Spleen (tissue), 11 donors: ENCODE results near the gene ECM2. TPM values are rescaled to one million over a fixed set of nuclear protein-coding genes. Genes with fewer than 3 reads are reported as not detected.

Source experiments
- DNase-seq: peaks from one replicate; pipeline ENCODE4 v3.0.0-alpha.2; 2020
- H3K27ac ChIP-seq, 8 donors: fragments of 200-600 bp; sonication (generic) in 7 of 8; 1 replicate in 4 of 8; 2 replicates in 4 of 8; pipeline versions ENCODE4 v1.5.0 to v1.8.0; 2016 to 2021; ENCODE audit warnings: inconsistent platforms in 4 of 8, mild to moderate bottlenecking in 4 of 8, moderate library complexity in 1 of 8
- H3K27me3 ChIP-seq, 7 donors: fragments of 200-600 bp; sonication (generic) in 6 of 7; replicated peaks in 1 of 7; 1 replicate in 4 of 7; 2 replicates in 3 of 7; pipeline versions ENCODE4 v1.5.0 to v1.8.0; 2016 to 2021; ENCODE audit warnings: inconsistent platforms in 3 of 7, mild to moderate bottlenecking in 1 of 7
- H3K36me3 ChIP-seq, 6 donors: fragments of 200-600 bp; sonication (generic) in 5 of 6; 1 replicate in 4 of 6; 2 replicates in 2 of 6; pipeline versions ENCODE4 v1.5.0 to v1.8.0; 2016 to 2021; ENCODE audit warnings: inconsistent platforms in 2 of 6
- H3K4me1 ChIP-seq, 6 donors: fragments of 200-600 bp; sonication (generic) in 5 of 6; 1 replicate in 3 of 6; 2 replicates in 3 of 6; pipeline versions ENCODE4 v1.5.0 to v1.8.0; 2016 to 2021; ENCODE audit warnings: inconsistent platforms in 3 of 6
- H3K4me3 ChIP-seq, 8 donors: fragments of 200-600 bp; sonication (generic) in 7 of 8; 1 replicate in 4 of 8; 2 replicates in 4 of 8; pipeline versions ENCODE4 v1.5.0 to v1.8.0; 2016 to 2021; ENCODE audit warnings: inconsistent platforms in 4 of 8, mild to moderate bottlenecking in 4 of 8, moderate library complexity in 2 of 8
- H3K9me3 ChIP-seq, 8 donors: fragments of 200-600 bp; sonication (generic) in 7 of 8; 1 replicate in 4 of 8; 2 replicates in 4 of 8; pipeline versions ENCODE4 v1.5.0 to v1.8.0; 2016 to 2021; ENCODE audit warnings: inconsistent platforms in 4 of 8
- POLR2A ChIP-seq, 3 donors: fragments of 450-650 bp; IDR thresholded peaks; one replicate each; pipeline ENCODE4 v1.5.1; 2017; ENCODE audit warnings: antibody characterized with exemption in 3 of 3, mild to moderate bottlenecking in 1 of 3
- POLR2AphosphoS5 ChIP-seq, 3 donors: sonication (generic); formaldehyde crosslinking; IDR thresholded peaks; one replicate each; pipeline ENCODE4 v1.5.1; 2017; ENCODE audit warnings: antibody characterized with exemption in 3 of 3
- WGBS, 5 donors: extraction: QIAGEN DNeasy Blood & Tissue Kit in 3 of 5; methylation state at CpG; one replicate each; pipeline versions ENCODE4 v1.1.5 to v1.1.7; 2013 to 2018; 5-methylcytosine and 5-hydroxymethylcytosine counted together
- intact Hi-C: fragments of 100-400 bp; cut with DNase I; formaldehyde crosslinking; loops from one replicate; pipeline ENCODE4 v1.15.0; 2023; ENCODE audit warnings: low total_unique reads
- polyA plus RNA-seq, 3 donors: library from polyadenylated mRNA; stranded (reverse); fragments of 200-250 nt; gene quantifications; one replicate each; pipeline ENCODE4 v1.2.1, GENCODE V29; 2013
- total RNA-seq, 7 donors: library from RNA; depleted of rRNA in 3 of 7; stranded (reverse); fragments of >200 nt in 3 of 7; fragmentation: NEBNext Ultra II Directional in 4 of 7; extraction: Animal tissue kit (Norgen Biotek cat#: 25700) in 4 of 7; gene quantifications; one replicate each; pipeline versions ENCODE4 v1.1.0 to v1.2.1, GENCODE V29; 2016 to 2021
- TF ChIP-seq, protein P1 (sequence below), 11 experiments: fragments of 200-600 bp in 7 of 11; fragments of 450-650 bp in 4 of 11; sonication (generic) in 4 of 11; IDR thresholded peaks in 8 of 11; conservative IDR thresholded peaks in 3 of 11; 1 replicate in 7 of 11; 2 replicates in 4 of 11; pipeline versions ENCODE4 v1.4.0 to v1.8.0; 2016 to 2021; ENCODE audit warnings: antibody characterized with exemption in 11 of 11, inconsistent platforms in 4 of 11, mild to moderate bottlenecking in 1 of 11
- donor health status: healthy with polysubstance abuse.
- donor health status: DM: no; HTN: no; CAD: no; lungs with moderate emphysema.
- donor health status: DM: no; HTN: no; CAD: no.
- donor health status: Bipolar disorder and iron deficiency.
- donor health status: healthy.
- donor health status: DM: no; HTN: no; CAD: no.
- donor health status: DM: yes; HTN: yes; CAD: no.

Gene ECM2
- total and polyA plus RNA-seq, 10 donors: 0.22 to 1.7 (median 0.47) TPM; not detected in 2

DNA sequence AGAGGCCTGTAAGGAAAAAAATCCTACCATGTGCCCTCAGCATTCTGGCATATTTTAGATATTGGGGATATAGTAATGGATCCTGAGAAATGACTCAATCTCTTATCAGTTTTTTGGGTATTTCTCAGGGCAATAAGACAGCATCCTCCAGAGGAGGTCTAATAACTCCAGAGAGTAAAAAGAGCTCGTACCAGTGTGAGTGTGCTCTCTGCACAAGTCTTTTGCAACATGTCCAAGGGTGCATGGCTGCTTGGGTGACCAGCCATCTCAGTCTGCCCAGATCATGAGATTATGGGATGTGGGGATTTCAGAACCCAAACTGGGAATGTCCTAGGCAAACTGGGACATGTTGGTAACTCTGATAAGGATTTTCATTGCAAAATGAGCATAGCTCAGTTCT, 68.7 kb downstream of the ECM2 start:
- Histone ChIP-seq H3K36me3 (no peaks in the 10 kb centered on the region), H3K27me3 (no peaks in the 10 kb centered on the region), H3K4me3 (no peak overlapping the region), H3K4me1 (no peaks in the 10 kb centered on the region), H3K27ac (no peak overlapping the region), H3K9me3 (no peaks in the 10 kb centered on the region)
- 88 to 100% (median 94%) methylated on average over 1 of the region's 1 CpG for WGBS, 5 donors
- intact Hi-C loops: no loop called here
- no peak for DNase-seq
- no peak for TF ChIP-seq POLR2A (IDR thresholded peaks at IDR 0.05)
- no peak for TF ChIP-seq POLR2AphosphoS5 (IDR thresholded peaks at IDR 0.05)
- TF ChIP-seq, protein P1, sequence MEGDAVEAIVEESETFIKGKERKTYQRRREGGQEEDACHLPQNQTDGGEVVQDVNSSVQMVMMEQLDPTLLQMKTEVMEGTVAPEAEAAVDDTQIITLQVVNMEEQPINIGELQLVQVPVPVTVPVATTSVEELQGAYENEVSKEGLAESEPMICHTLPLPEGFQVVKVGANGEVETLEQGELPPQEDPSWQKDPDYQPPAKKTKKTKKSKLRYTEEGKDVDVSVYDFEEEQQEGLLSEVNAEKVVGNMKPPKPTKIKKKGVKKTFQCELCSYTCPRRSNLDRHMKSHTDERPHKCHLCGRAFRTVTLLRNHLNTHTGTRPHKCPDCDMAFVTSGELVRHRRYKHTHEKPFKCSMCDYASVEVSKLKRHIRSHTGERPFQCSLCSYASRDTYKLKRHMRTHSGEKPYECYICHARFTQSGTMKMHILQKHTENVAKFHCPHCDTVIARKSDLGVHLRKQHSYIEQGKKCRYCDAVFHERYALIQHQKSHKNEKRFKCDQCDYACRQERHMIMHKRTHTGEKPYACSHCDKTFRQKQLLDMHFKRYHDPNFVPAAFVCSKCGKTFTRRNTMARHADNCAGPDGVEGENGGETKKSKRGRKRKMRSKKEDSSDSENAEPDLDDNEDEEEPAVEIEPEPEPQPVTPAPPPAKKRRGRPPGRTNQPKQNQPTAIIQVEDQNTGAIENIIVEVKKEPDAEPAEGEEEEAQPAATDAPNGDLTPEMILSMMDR (IDR thresholded peaks at IDR 0.05 in 8 of 11, conservative IDR thresholded peaks at IDR 0.05 in 3 of 11): no peak

- WGBS, 5 donors: 82 to 93% (median 91%) methylated on average over 3 of the region's 3 CpGs
Observed at GRCh38 chr9:92463984-92464383, 71.8 kb downstream of the ECM2 start.

GRCh38 chr9:92463387-92463786, 72.4 kb downstream of the ECM2 start:
- intact Hi-C loops: no loop called here
- H3K27ac ChIP-seq: no peak overlapping the region
- H3K4me3 ChIP-seq: no peak overlapping the region
- no peaks in the 10 kb centered on the region for H3K9me3 ChIP-seq
- TF ChIP-seq, protein P1 (IDR thresholded peaks at IDR 0.05 in 8 of 11, conservative IDR thresholded peaks at IDR 0.05 in 3 of 11): no peak
- no peak for TF ChIP-seq POLR2A (IDR thresholded peaks at IDR 0.05)
- TF ChIP-seq POLR2AphosphoS5 (IDR thresholded peaks at IDR 0.05): no peak
- H3K4me1 ChIP-seq: no peaks in the 10 kb centered on the region
- no peaks in the 10 kb centered on the region for H3K27me3 ChIP-seq
- no peaks in the 10 kb centered on the region for H3K36me3 ChIP-seq
- DNase-seq: no peak

More at GRCh38 chr9:92463984-92464383, 71.8 kb downstream of the ECM2 start:
- H3K9me3 ChIP-seq: no peaks in the 10 kb centered on the region
- no peak overlapping the region for H3K27ac ChIP-seq
- H3K4me3 ChIP-seq: no peak overlapping the region
- H3K36me3 ChIP-seq: no peaks in the 10 kb centered on the region
- TF ChIP-seq POLR2AphosphoS5 (IDR thresholded peaks at IDR 0.05): no peak
- TF ChIP-seq POLR2A (IDR thresholded peaks at IDR 0.05): no peak
- TF ChIP-seq, protein P1 (IDR thresholded peaks at IDR 0.05 in 8 of 11, conservative IDR thresholded peaks at IDR 0.05 in 3 of 11): no peak
- no peak for DNase-seq
- intact Hi-C loops: no loop called here
- H3K4me1 ChIP-seq: no peaks in the 10 kb centered on the region
- no peaks in the 10 kb centered on the region for H3K27me3 ChIP-seq

DNA sequence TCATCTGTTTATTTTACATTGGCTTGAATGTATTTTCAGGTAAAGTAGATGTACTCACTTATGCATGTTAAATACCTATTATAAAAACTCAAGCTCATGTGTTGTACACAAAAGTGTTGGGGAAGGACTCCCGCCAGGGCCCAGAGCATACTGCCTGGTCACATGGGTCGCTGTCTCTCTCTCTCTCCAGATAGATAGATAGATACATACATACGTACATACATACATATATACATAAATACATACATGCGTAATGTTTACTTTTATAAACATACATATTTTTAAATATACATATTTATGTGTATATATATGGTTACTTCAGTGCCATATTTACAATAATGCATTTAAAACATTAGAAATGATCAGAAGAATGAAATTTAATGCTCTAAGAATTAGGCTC, 78.2 kb downstream of the ECM2 start:
- intact Hi-C loops: no loop called here
- TF ChIP-seq, protein P1 (IDR thresholded peaks at IDR 0.05 in 8 of 11, conservative IDR thresholded peaks at IDR 0.05 in 3 of 11): no peak
- TF ChIP-seq POLR2AphosphoS5 (IDR thresholded peaks at IDR 0.05) (no peak), POLR2A (IDR thresholded peaks at IDR 0.05) (no peak)
- no peaks in the 10 kb centered on the region for H3K4me1 ChIP-seq
- 94 to 98% (median 95%) methylated on average over 4 of the region's 4 CpGs for WGBS, 5 donors
- no peak for DNase-seq
- H3K27ac ChIP-seq: no peak overlapping the region
- no peak overlapping the region for H3K4me3 ChIP-seq
- no peaks in the 10 kb centered on the region for H3K27me3 ChIP-seq
- no peaks in the 10 kb centered on the region for H3K9me3 ChIP-seq
- no peaks in the 10 kb centered on the region for H3K36me3 ChIP-seq
